Measurements from ENCODE around the gene MAPK8IP3. TPM values are rescaled to one million over a fixed set of nuclear protein-coding genes. Genes with fewer than 3 reads are reported as not detected.
A peak's percentile ranks its signal among the peaks of the same experiment; 100 is the strongest.

The MAPK8IP3 gene
- total and polyA plus RNA-seq, 9 of the 15 experiments (the other 6 are each of a cell fraction or from before 2014, with no cell fraction given), result 0.17 to 58.7 (median 16.7) TPM

GRCh38 chr16:1724491-1724890, 18.5 kb downstream of the MAPK8IP3 start:
- Histone ChIP-seq H3K9ac (ENCODE audit: insufficient read depth in 1 of 2, low read depth in 2 of 2, low read length in 2 of 2) (peak overlapping the region in 1 of 2 experiments; percentile 24; a peak in 1 of 4 replicates), H3K36me3 (ENCODE audit: control insufficient read depth, insufficient read depth, low read length) (peaks cover 35% of the 10 kb centered on the region; the same call in 2 of the 3 replicates), H3K9me1 (ENCODE audit: control insufficient read depth, insufficient read depth, low read length) (no peaks in the 10 kb centered on the region), H2AFZ (ENCODE audit: low read depth, low read length) (no peak overlapping the region), H4K20me1 (replicated peaks; ENCODE audit: control insufficient read depth, insufficient read depth, low read length) (no peaks in the 10 kb centered on the region; the same call in 1 of the 2 replicates), H3K9me3 (replicated peaks; ENCODE audit: control insufficient read depth, insufficient read depth, low read depth, low read length) (no peaks in the 10 kb centered on the region), H3K4me3 (no peak overlapping the region), H3K4me2 (ENCODE audit: insufficient read depth, low read length) (no peak overlapping the region), H3K27me3 (ENCODE audit: control insufficient read depth in 2 of 2, insufficient read depth in 2 of 2, low read length in 2 of 2) (no peaks in the 10 kb centered on the region), H3K27ac (ENCODE audit: extremely low read depth, low read depth, low read length) (no peak overlapping the region), H3K4me1 (replicated peaks in 1 of 2; ENCODE audit: control insufficient read depth in 2 of 2, insufficient read depth in 2 of 2, low read length in 2 of 2) (peaks cover 9 to 26% of the 10 kb centered on the region in 2 experiments; a peak in 3 of 5 replicates), H3K79me2 (ENCODE audit: control insufficient read depth, insufficient read depth, low read length) (peaks cover 21% of the 10 kb centered on the region)
- in situ Hi-C loops (cut with MboI), result no loop called here
- POLR2A ChIA-PET, result interaction anchor here (0.6 to 1.2 kb wide), 3 partner anchors 95 to 1567 kb away, joined by 3 read pairs; partner anchors contain the start of gene TELO2
- DNase-seq (ENCODE audit: extremely low read depth in 1 of 4, low spot score in 3 of 4), result no peak
- CTCF ChIA-PET (ENCODE audit: low intra/inter-chr PET ratio), result no interaction called here
- FAIRE-seq, result no peak
- no peak for ATAC-seq
- intact Hi-C loops (cut with micrococcal nuclease), result no loop called here
- 99% methylated on average over 9 of the region's 12 CpGs for WGBS (ENCODE audit: insufficient coverage, low coverage, missing lambda C conversion rate)
- no TSS peak for BruUV-seq (replicated peaks)
- no peak for TF ChIP-seq ETS2 (tag; IDR thresholded peaks at IDR 0.05; ENCODE audit: borderline replicate concordance, poor library complexity, severe bottlenecking)
- TF ChIP-seq, protein P1, sequence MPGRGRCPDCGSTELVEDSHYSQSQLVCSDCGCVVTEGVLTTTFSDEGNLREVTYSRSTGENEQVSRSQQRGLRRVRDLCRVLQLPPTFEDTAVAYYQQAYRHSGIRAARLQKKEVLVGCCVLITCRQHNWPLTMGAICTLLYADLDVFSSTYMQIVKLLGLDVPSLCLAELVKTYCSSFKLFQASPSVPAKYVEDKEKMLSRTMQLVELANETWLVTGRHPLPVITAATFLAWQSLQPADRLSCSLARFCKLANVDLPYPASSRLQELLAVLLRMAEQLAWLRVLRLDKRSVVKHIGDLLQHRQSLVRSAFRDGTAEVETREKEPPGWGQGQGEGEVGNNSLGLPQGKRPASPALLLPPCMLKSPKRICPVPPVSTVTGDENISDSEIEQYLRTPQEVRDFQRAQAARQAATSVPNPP (IDR thresholded peaks at IDR 0.05; ENCODE audit: borderline replicate concordance, insufficient read depth, insufficient read length), result no peak
- no peak for TF ChIP-seq NCOA1 (IDR thresholded peaks at IDR 0.05; ENCODE audit: low read depth)
- no peak for TF ChIP-seq RFX7 (CRISPR knock-in tag; IDR thresholded peaks at IDR 0.05)
- TF ChIP-seq ZNF124 (CRISPR knock-in tag; IDR thresholded peaks at IDR 0.05), result no peak
- TF ChIP-seq DNMT1 (IDR thresholded peaks at IDR 0.05), result no peak
- no peak for TF ChIP-seq CUX1 (CRISPR knock-in tag; IDR thresholded peaks at IDR 0.05)
- no peak for TF ChIP-seq SRSF9 (IDR thresholded peaks at IDR 0.05; ENCODE audit: borderline replicate concordance, low read depth, low read length)
- no peak for TF ChIP-seq ZNF76 (CRISPR knock-in tag; IDR thresholded peaks at IDR 0.05; ENCODE audit: borderline replicate concordance)
- TF ChIP-seq ZNF253 (CRISPR knock-in tag; conservative IDR thresholded peaks at IDR 0.05), result no peak
- TF ChIP-seq, protein P2, sequence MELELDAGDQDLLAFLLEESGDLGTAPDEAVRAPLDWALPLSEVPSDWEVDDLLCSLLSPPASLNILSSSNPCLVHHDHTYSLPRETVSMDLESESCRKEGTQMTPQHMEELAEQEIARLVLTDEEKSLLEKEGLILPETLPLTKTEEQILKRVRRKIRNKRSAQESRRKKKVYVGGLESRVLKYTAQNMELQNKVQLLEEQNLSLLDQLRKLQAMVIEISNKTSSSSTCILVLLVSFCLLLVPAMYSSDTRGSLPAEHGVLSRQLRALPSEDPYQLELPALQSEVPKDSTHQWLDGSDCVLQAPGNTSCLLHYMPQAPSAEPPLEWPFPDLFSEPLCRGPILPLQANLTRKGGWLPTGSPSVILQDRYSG (tag; conservative IDR thresholded peaks at IDR 0.05; ENCODE audit: low read depth), result no peak
- TF ChIP-seq, protein P3, sequence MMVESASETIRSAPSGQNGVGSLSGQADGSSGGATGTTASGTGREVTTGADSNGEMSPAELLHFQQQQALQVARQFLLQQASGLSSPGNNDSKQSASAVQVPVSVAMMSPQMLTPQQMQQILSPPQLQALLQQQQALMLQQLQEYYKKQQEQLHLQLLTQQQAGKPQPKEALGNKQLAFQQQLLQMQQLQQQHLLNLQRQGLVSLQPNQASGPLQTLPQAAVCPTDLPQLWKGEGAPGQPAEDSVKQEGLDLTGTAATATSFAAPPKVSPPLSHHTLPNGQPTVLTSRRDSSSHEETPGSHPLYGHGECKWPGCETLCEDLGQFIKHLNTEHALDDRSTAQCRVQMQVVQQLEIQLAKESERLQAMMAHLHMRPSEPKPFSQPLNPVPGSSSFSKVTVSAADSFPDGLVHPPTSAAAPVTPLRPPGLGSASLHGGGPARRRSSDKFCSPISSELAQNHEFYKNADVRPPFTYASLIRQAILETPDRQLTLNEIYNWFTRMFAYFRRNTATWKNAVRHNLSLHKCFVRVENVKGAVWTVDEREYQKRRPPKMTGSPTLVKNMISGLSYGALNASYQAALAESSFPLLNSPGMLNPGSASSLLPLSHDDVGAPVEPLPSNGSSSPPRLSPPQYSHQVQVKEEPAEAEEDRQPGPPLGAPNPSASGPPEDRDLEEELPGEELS (CRISPR knock-in tag; IDR thresholded peaks at IDR 0.05; ENCODE audit: borderline replicate concordance), result no peak
- no peak for TF ChIP-seq ZNF764 (CRISPR knock-in tag; IDR thresholded peaks at IDR 0.05; ENCODE audit: low read depth)
- no peak for TF ChIP-seq HDGF (IDR thresholded peaks at IDR 0.05)
